HepG2 (cell line): ENCODE measurements around the gene IER2. TPM values are rescaled to one million over a fixed set of nuclear protein-coding genes. Genes with fewer than 3 reads are reported as not detected.
A peak's percentile ranks its signal among the peaks of the same experiment; 100 is the strongest.

Source experiments
- ATAC-seq: fragments of 200-7000 bp; cut with Tn5 transposase; 3 replicates; pipeline ENCODE4 v1.9.1; 2020; ENCODE audit warnings: mild to moderate bottlenecking, moderate library complexity
- BruUV-seq: library from RNA; stranded (reverse); fragments of 400-500 nt; replicated peaks from 2 replicates; lab custom pipeline; 2021; lab: Mats Ljungman, UMichigan
- CTCF ChIA-PET: fragments of 300-600 bp; formaldehyde crosslinking; extraction: SDS; loops from one replicate; lab custom pipeline; 2021; ENCODE audit warnings: low total read pairs, inconsistent platforms, low intra/inter-chr PET ratio; lab: Yijun Ruan, JAX
- POLR2A ChIA-PET: fragments of 350-600 bp; sonication (Branson Sonifier 250); formaldehyde crosslinking; loops from one replicate; lab custom pipeline; 2020; ENCODE audit warnings: antibody characterized with exemption, inconsistent platforms; lab: Yijun Ruan, JAX
- DNase-seq: peaks from one replicate; pipeline ENCODE4 v3.0.0-alpha.2; 2015; ENCODE audit warnings: low spot score
- FAIRE-seq: peaks from 3 replicates; lab custom pipeline; 2011; peaks lifted over from hg19 to GRCh38; lab: Jason Lieb, UNC
- H2AFZ ChIP-seq: one replicate; pipeline ENCODE4 v1.6.1; 2011; ENCODE audit warnings: low read length, inconsistent platforms
- H3K27ac ChIP-seq: fragments of 300-600 bp; 3 replicates; pipeline ENCODE4 v1.8.0; 2011; ENCODE audit warnings: mixed run types, mild to moderate bottlenecking, mixed read lengths, low read length, inconsistent platforms; ENCODE audit not compliant: insufficient read depth; ENCODE audit errors: extremely low read length
- H3K27me3 ChIP-seq, 2 experiments: fragments of 200-600 bp in 1 of 2; 2 replicates in 1 of 2; 3 replicates in 1 of 2; pipeline versions ENCODE4 v1.6.0 to v1.8.0; 2011; ENCODE audit warnings: low read length in 2 of 2, mild to moderate bottlenecking in 2 of 2, moderate library complexity in 2 of 2, inconsistent platforms in 1 of 2; ENCODE audit not compliant: insufficient read depth in 2 of 2, control insufficient read depth in 1 of 2
- H3K36me3 ChIP-seq, 2 experiments: fragments of 200-600 bp in 1 of 2; replicated peaks in 1 of 2; 2 replicates in 1 of 2; 3 replicates in 1 of 2; pipeline versions ENCODE4 v1.5.1 to v1.8.0; 2011; ENCODE audit warnings: low read length in 2 of 2, inconsistent platforms in 1 of 2; ENCODE audit not compliant: insufficient read depth in 2 of 2, control insufficient read depth in 1 of 2
- H3K4me1 ChIP-seq: 2 replicates; pipeline ENCODE4 v1.5.1; 2012; ENCODE audit warnings: low read length, inconsistent platforms; ENCODE audit not compliant: insufficient read depth
- H3K4me2 ChIP-seq: 2 replicates; pipeline ENCODE4 v1.6.0; 2011; ENCODE audit warnings: low read depth, low read length, inconsistent platforms
- H3K4me3 ChIP-seq, 3 experiments: fragments of 200-600 bp in 1 of 3; sonication (generic), shearing (Covaris generic) in 1 of 3; replicated peaks in 1 of 3; 2 replicates each; pipeline ENCODE4 v1.5.1; 2011 to 2016; ENCODE audit warnings: low read length in 3 of 3, inconsistent platforms in 2 of 3, low read depth in 2 of 3, mild to moderate bottlenecking in 2 of 3, control low read depth in 1 of 3, mixed read lengths in 1 of 3; ENCODE audit not compliant: insufficient read depth in 1 of 3
- H3K79me2 ChIP-seq: one replicate; pipeline ENCODE4 v1.6.1; 2011; ENCODE audit warnings: low read length, inconsistent platforms; ENCODE audit not compliant: insufficient read depth
- H3K9ac ChIP-seq: 2 replicates; pipeline ENCODE4 v1.6.0; 2011; ENCODE audit warnings: mild to moderate bottlenecking, low read depth, low read length, inconsistent platforms; ENCODE audit not compliant: insufficient read depth
- H3K9me3 ChIP-seq: 2 replicates; pipeline ENCODE4 v1.5.1; 2012; ENCODE audit warnings: mild to moderate bottlenecking, low read length
- H4K20me1 ChIP-seq: 2 replicates; pipeline ENCODE4 v1.6.0; 2011; ENCODE audit warnings: inconsistent platforms, mild to moderate bottlenecking, low read length, moderate library complexity; ENCODE audit not compliant: insufficient read depth
- AGO2 ChIP-seq: fragments of 200-400 bp; formaldehyde crosslinking; optimal IDR thresholded peaks from 2 replicates; pipeline ENCODE3; 2017; ENCODE audit warnings: mild to moderate bottlenecking, low read depth, low read length, moderate library complexity
- ATF7 ChIP-seq, 2 experiments: fragments of 450-650 bp in 1 of 2; sonication (generic) in 1 of 2; formaldehyde crosslinking in 1 of 2; IDR thresholded peaks; 2 replicates each; pipeline versions ENCODE4 v1.4.0 to v1.6.1; 2016 to 2020; ENCODE audit warnings: antibody characterized with exemption in 1 of 2, mild to moderate bottlenecking in 1 of 2, missing genetic modification reagents in 1 of 2
- SCMH1 ChIP-seq: sonication (generic); formaldehyde crosslinking; IDR thresholded peaks from 2 replicates; pipeline ENCODE4 v1.9.0; 2021; ENCODE audit warnings: missing genetic modification reagents, mild to moderate bottlenecking, borderline replicate concordance
- WGBS: methylation state at CpG from one replicate; pipeline ENCODE4 v1.1.6; 2017; ENCODE audit warnings: low lambda C conversion rate; 5-methylcytosine and 5-hydroxymethylcytosine counted together
- in situ Hi-C: cut with HindIII; loops from 2 replicates; pipeline ENCODE4 v1.10.0; 2017; ENCODE audit warnings: low pct_unique_long_range_greater_than_20kb; ENCODE audit not compliant: extremely low pct_ligation_motif_present
- intact Hi-C: fragments of 100-400 bp; cut with micrococcal nuclease; formaldehyde crosslinking; loops from one replicate; pipeline ENCODE4 v1.10.0; 2022; ENCODE audit not compliant: unreplicated experiment
- polyA plus RNA-seq, 8 experiments: library from polyadenylated mRNA; depleted of rRNA in 3 of 8; stranded (reverse) in 7 of 8; unstranded in 1 of 8; fragments of >200 nt; fragmentation: Illumina TruSeq in 4 of 8; extraction: Trizol in 4 of 8; gene quantifications; 2 replicates each; pipeline versions ENCODE4 v1.2.1 to v1.2.3, GENCODE V29; 2011 to 2016; ENCODE audit warnings: low read depth in 4 of 8, missing spikeins in 1 of 8, mixed read lengths in 1 of 8; ENCODE audit not compliant: insufficient read depth in 1 of 8
- total RNA-seq, 5 experiments: library from RNA; depleted of rRNA; stranded (reverse); fragments of >200 nt; fragmentation: Illumina TruSeq; extraction: Trizol; gene quantifications; 2 replicates each; pipeline ENCODE4 v1.2.3, GENCODE V29; 2016; ENCODE audit warnings: low read depth in 1 of 5
- TF ChIP-seq, protein P1 (sequence below): IDR thresholded peaks from 2 replicates; pipeline ENCODE4 v1.6.1; 2016; ENCODE audit warnings: missing compliant biosample characterization, missing genetic modification reagents, borderline replicate concordance

The IER2 gene
- total and polyA plus RNA-seq, 2 of the 13 experiments (the other 11 are each of a cell fraction or from before 2014, with no cell fraction given) = 10.1 to 14.3 TPM

DNA sequence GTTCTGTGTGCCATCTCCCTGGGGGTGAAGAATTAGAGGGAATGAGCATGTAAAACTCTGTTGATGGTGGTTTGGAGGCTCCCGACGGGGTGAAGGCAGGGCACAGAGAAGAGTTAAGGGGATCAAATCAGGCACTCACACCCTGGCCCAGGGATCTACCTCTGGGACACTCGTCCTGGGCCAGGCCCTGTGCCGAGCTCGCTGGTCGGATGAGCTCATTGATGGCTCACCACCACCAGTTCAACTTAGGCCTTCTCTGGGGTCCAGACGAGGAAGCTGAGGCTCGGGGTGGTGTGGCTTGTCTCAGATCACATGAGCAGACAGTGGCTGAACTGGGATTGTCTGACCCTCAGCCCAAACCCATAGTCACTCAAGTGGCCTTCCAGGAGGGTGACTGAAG is 30.6 kb upstream of the IER2 start:
- CTCF ChIA-PET = no interaction called here
- TF ChIP-seq AGO2 = peak; percentile 44
- no peak for TF ChIP-seq ATF7 (IDR thresholded peaks at IDR 0.05)
- TF ChIP-seq ATF7 (CRISPR knock-in tag; IDR thresholded peaks at IDR 0.05) = no peak
- BruUV-seq = no TSS peak
- peaks cover 41% of the 10 kb centered on the region for H3K4me1 ChIP-seq
- DNase-seq (no peak), ATAC-seq (no peak), FAIRE-seq (no peak)
- peak overlapping the region; percentile 91 for H3K27ac ChIP-seq
- H3K27me3 ChIP-seq = no peaks in the 10 kb centered on the region; a peak in 1 of 5 replicates
- POLR2A ChIA-PET = interaction anchor here (1.0 to 2.5 kb wide), 3 partner anchors 9 to 33 kb away, joined by 5 to 20 read pairs (median 9); partner anchors contain the start of genes IER2 and STX10
- H3K9me3 ChIP-seq = no peaks in the 10 kb centered on the region
- 86% methylated on average over 2 of the region's 8 CpGs for WGBS
- H3K79me2 ChIP-seq = peaks cover 74% of the 10 kb centered on the region
- peaks cover 22% of the 10 kb centered on the region for H4K20me1 ChIP-seq
- in situ Hi-C loops = loop anchor here (5.0 kb wide), 1 partner anchor 33 kb away; the partner anchor contains the start of genes IER2 and STX10
- peak overlapping the region in 2 of 3 experiments; percentile 95 to 99; a peak in 2 of 6 replicates for H3K4me3 ChIP-seq
- H3K4me2 ChIP-seq = peak overlapping the region; percentile 85
- no peak overlapping the region for H2AFZ ChIP-seq
- H3K9ac ChIP-seq = peak overlapping the region; percentile 99; the same call in 1 of the 2 replicates
- intact Hi-C loops = loop anchor here (5.0 kb wide), 1 partner anchor 33 kb away; the partner anchor contains the start of genes IER2 and STX10
- H3K36me3 ChIP-seq = peaks cover 8 to 32% of the 10 kb centered on the region in 2 experiments; a peak in 4 of 5 replicates

DNA sequence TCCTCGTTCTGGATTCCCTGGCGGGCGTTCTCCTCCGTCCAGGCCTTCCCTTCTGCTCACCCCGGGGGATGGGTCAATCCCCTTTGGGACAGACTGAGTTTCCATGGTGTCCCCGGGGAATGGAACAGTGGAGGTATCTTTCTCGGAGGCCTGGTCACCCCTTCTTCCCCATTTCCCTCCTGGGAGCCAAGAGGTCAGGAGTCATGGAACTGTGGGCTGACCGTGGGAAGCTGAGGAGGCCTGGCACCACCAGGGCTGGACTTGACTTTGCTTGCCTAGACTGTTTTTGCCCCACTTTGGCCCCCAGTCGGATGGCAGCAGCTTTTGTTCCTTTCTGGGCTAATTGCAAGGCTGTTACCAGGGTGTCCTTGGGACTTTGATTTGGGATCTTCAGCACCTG is 30.2 kb upstream of the IER2 start:
- Histone ChIP-seq H3K4me1 (peaks cover 37% of the 10 kb centered on the region), H3K27me3 (no peaks in the 10 kb centered on the region; a peak in 1 of 5 replicates), H3K27ac (peak overlapping the region; percentile 91), H3K79me2 (peaks cover 74% of the 10 kb centered on the region), H4K20me1 (peaks cover 22% of the 10 kb centered on the region), H2AFZ (no peak overlapping the region), H3K4me3 (no peak overlapping the region; a peak in 1 of 6 replicates), H3K9me3 (no peaks in the 10 kb centered on the region), H3K36me3 (peaks cover 7 to 32% of the 10 kb centered on the region in 2 experiments; a peak in 4 of 5 replicates), H3K4me2 (peak overlapping the region; percentile 85; the same call in 1 of the 2 replicates), H3K9ac (peak overlapping the region; percentile 99; the same call in 1 of the 2 replicates)
- intact Hi-C loops (no loop called here), in situ Hi-C loops (no loop called here)
- DNase-seq (no peak), ATAC-seq (no peak), FAIRE-seq (no peak)
- WGBS = 89% methylated on average over 8 of the region's 9 CpGs
- no TSS peak for BruUV-seq
- POLR2A ChIA-PET = interaction anchor here (1.0 to 2.5 kb wide), 4 partner anchors 9 to 33 kb away, joined by 3 to 20 read pairs (median 7); partner anchors contain the start of genes IER2 and STX10
- CTCF ChIA-PET = no interaction called here
- TF ChIP-seq, protein P1, sequence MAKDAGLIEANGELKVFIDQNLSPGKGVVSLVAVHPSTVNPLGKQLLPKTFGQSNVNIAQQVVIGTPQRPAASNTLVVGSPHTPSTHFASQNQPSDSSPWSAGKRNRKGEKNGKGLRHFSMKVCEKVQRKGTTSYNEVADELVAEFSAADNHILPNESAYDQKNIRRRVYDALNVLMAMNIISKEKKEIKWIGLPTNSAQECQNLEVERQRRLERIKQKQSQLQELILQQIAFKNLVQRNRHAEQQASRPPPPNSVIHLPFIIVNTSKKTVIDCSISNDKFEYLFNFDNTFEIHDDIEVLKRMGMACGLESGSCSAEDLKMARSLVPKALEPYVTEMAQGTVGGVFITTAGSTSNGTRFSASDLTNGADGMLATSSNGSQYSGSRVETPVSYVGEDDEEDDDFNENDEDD = no peak
- TF ChIP-seq SCMH1 = no peak
